ENCODE results near the gene ITIH4. TPM values are rescaled to one million over a fixed set of nuclear protein-coding genes. Genes with fewer than 3 reads are reported as not detected.
"Not testable (repeated sequence)": the region's sequence is repeated elsewhere in the genome, so short reads cannot be mapped to it uniquely, and the experiment has no call there.

The ITIH4 gene
- total RNA-seq, 1 donor from 2014 or later = 1.1 TPM

DNA sequence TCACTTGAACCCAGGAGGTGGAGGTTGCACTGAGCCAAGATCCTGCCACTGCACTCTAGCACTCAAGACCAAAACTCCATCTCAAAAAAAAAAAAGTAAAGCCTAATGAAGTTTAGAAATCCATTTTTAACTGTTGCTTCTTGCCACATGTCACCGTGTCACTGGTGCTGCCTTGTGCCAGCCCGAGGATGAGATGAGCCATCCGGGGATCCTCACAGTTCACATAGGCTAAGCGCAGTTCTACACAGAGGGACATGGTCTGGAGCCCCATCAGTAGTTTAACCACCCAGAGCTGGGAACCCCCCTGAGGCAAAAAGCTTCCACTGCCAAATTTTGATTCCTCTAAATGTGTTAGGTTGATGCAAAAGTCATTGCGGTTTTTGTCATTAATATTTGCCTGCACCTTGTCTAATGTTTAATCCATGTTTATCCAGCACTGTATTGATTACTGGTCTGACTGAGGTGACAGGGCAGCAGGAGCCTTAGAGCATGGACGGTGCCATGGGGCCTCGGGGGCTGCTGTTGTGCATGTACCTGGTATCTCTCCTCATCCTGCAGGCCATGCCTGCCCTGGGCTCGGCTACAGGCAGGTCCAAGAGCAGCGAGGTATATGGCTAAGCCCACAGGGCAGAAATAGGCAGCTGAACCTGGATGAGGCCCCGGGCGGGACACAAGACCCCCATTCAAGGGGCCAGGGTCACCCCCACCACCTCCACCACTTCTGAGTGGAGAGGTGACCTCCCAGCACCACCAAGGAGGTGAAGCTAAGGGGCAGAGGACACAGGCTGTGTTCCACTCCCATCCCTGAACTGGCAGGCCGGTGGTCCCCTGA lies 53.1 kb downstream of the ITIH4 start, which contains the start of gene ITIH1:
Gene ITIH1, plus strand, starts transcription at position 473 of the 832 bp plus-strand sequence. Its CDS starts 17 bp downstream, at position 490.
- no peak for TF ChIP-seq CTCF (IDR thresholded peaks at IDR 0.05)
- no peak for TF ChIP-seq EZH2 (IDR thresholded peaks at IDR 0.05)
- TF ChIP-seq EZH2phosphoT487 (IDR thresholded peaks at IDR 0.05) = no peak

GRCh38 chr3:52776486-52776885 lies 54.0 kb downstream of the ITIH4 start:
- H3K27ac Mint-ChIP-seq; H3K27me3 Mint-ChIP-seq (ENCODE audit: insufficient read depth, low read depth); H3K9me3 ChIP-seq (ENCODE audit: low read depth); H3K79me2 ChIP-seq (ENCODE audit: low read depth); H3K4me1 ChIP-seq; H3F3A ChIP-seq (ENCODE audit: low read depth); H3K27ac ChIP-seq; H3K36me3 Mint-ChIP-seq; H4K20me1 ChIP-seq (ENCODE audit: low read depth); H3K4me2 ChIP-seq; H3K4me3 ChIP-seq; H3K4me3 Mint-ChIP-seq; H2AFZ ChIP-seq (replicated peaks); DNase-seq (ENCODE audit: low spot score); H3K9me3 Mint-ChIP-seq; H3K9ac ChIP-seq; H3K36me3 ChIP-seq; H3K27me3 ChIP-seq; H3K4me1 Mint-ChIP-seq: not testable (repeated sequence)

More for the DNA sequence above, 53.1 kb downstream of the ITIH4 start, which contains the start of gene ITIH1:
- H3K4me1 Mint-ChIP-seq = no peaks in the 10 kb centered on the region
- Histone ChIP-seq H3F3A (ENCODE audit: low read depth) (no peaks in the 10 kb centered on the region), H3K9me3 (ENCODE audit: low read depth) (no peaks in the 10 kb centered on the region), H3K9ac (no peak within 1 kb of the TSS), H4K20me1 (ENCODE audit: low read depth) (no peaks in the 10 kb centered on the region), H3K4me1 (no peaks in the 10 kb centered on the region), H2AFZ (replicated peaks) (no peak within 1 kb of the TSS), H3K4me2 (no peak within 1 kb of the TSS), H3K27me3 (no peaks in the 10 kb centered on the region), H3K79me2 (ENCODE audit: low read depth) (no peaks in the 10 kb centered on the region), H3K27ac (no peak within 1 kb of the TSS), H3K36me3 (no peaks in the 10 kb centered on the region), H3K4me3 (no peak within 1 kb of the TSS)
- peak within 1 kb of the TSS; percentile 16 for H3K4me3 Mint-ChIP-seq
- H3K9me3 Mint-ChIP-seq = no peaks in the 10 kb centered on the region
- peak within 1 kb of the TSS; percentile 50 for H3K27ac Mint-ChIP-seq
- peaks cover 2% of the 10 kb centered on the region for H3K27me3 Mint-ChIP-seq (ENCODE audit: insufficient read depth, low read depth)
- H3K36me3 Mint-ChIP-seq = no peaks in the 10 kb centered on the region
- peak; percentile 0 for DNase-seq (ENCODE audit: low spot score)

GRCh38 chr3:52775877-52776276 lies 54.6 kb downstream of the ITIH4 start:
- H3F3A ChIP-seq (ENCODE audit: low read depth) = peaks cover 3% of the 10 kb centered on the region
- no peaks in the 10 kb centered on the region for H3K79me2 ChIP-seq (ENCODE audit: low read depth)
- H3K36me3 ChIP-seq = no peaks in the 10 kb centered on the region
- no peak overlapping the region for H3K27ac Mint-ChIP-seq
- no peak overlapping the region for H3K27ac ChIP-seq
- H3K9ac ChIP-seq = no peak overlapping the region
- no peak for TF ChIP-seq CTCF (IDR thresholded peaks at IDR 0.05)
- TF ChIP-seq EZH2phosphoT487 (IDR thresholded peaks at IDR 0.05) = no peak
- TF ChIP-seq EZH2 (IDR thresholded peaks at IDR 0.05) = no peak
- no peaks in the 10 kb centered on the region for H3K4me1 ChIP-seq
- no peaks in the 10 kb centered on the region for H3K27me3 ChIP-seq
- H3K9me3 Mint-ChIP-seq = no peaks in the 10 kb centered on the region
- H3K4me3 ChIP-seq = no peak overlapping the region
- no peaks in the 10 kb centered on the region for H4K20me1 ChIP-seq (ENCODE audit: low read depth)
- no peak for DNase-seq (ENCODE audit: low spot score)
- H3K36me3 Mint-ChIP-seq = no peaks in the 10 kb centered on the region
- H3K4me3 Mint-ChIP-seq = no peak overlapping the region
- H2AFZ ChIP-seq (replicated peaks) = peak overlapping the region; percentile 63
- peaks cover 5% of the 10 kb centered on the region for H3K4me1 Mint-ChIP-seq
- H3K9me3 ChIP-seq (ENCODE audit: low read depth) = no peaks in the 10 kb centered on the region
- no peak overlapping the region for H3K4me2 ChIP-seq
- no peaks in the 10 kb centered on the region for H3K27me3 Mint-ChIP-seq (ENCODE audit: insufficient read depth, low read depth)
